Fibroblast of peridontal ligament (primary cell): ENCODE measurements around the gene SLC48A1.

ENCODE experiments used
- DNase-seq: peaks from one replicate; pipeline ENCODE4 v3.0.0-alpha.2; 2010; ENCODE audit errors: extremely low read depth

SLC48A1 gene

DNA sequence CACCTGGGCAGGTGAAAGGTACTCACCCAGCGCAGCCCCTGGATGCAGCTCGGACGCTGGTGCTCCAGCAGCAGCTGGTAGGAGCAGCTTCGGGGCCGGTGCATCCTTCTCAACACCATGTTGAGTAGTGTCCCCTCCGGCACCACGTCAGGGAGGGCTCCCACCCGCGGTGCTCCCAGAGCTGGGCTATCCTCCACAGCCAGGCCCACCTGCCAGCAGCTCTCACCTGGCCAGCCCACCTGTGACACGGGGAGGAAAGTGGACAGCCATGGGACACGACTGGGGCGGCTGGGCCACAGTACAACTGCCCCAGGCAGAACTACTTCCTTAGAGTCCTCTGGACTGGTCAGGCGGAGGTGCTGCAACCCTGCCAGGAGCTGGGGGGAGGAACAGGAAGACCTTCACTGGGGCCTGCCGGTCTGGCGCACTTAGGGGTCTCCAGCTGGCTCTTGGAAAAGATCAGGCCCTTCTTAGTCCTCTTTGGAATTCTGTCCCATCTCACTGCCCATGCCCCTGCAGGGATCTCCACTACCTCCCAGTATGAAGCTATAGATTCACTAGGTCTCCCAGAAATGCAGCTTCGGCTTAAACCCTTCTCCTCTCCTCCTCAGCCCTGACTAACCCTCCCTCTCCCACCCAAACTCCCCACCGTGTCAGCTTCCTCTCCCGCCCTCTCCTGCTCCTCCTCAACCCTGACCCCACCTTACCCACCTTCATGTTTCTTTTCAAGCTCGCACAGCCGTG is 15.0 kb upstream of the SLC48A1 start:
- DNase-seq = no peak

DNA sequence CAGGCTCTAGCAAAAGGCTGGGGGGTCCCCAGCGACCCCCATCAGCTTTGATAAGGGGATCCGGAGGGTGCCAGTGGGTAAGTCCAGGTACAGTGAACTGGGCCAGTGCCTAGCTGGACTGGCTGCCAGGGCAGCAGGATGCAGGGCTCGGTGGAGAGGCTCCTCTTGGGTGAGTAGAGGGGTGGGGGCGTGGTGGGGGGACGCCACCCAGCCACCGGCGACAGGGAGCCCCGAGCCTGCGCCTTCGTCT is 14.5 kb upstream of the SLC48A1 start:
- DNase-seq = no peak

GRCh38 chr12:47758834-47759690 is 14.0 kb upstream of the SLC48A1 start, which contains the start of gene RAPGEF3:
Gene RAPGEF3 (minus strand): TSS chr12:47758880. CDS start chr12:47758556, 324 bp downstream.
- peak; percentile 66 for DNase-seq

GRCh38 chr12:47762850-47763465 is 10.1 kb upstream of the SLC48A1 start:
- no peak for DNase-seq

DNA sequence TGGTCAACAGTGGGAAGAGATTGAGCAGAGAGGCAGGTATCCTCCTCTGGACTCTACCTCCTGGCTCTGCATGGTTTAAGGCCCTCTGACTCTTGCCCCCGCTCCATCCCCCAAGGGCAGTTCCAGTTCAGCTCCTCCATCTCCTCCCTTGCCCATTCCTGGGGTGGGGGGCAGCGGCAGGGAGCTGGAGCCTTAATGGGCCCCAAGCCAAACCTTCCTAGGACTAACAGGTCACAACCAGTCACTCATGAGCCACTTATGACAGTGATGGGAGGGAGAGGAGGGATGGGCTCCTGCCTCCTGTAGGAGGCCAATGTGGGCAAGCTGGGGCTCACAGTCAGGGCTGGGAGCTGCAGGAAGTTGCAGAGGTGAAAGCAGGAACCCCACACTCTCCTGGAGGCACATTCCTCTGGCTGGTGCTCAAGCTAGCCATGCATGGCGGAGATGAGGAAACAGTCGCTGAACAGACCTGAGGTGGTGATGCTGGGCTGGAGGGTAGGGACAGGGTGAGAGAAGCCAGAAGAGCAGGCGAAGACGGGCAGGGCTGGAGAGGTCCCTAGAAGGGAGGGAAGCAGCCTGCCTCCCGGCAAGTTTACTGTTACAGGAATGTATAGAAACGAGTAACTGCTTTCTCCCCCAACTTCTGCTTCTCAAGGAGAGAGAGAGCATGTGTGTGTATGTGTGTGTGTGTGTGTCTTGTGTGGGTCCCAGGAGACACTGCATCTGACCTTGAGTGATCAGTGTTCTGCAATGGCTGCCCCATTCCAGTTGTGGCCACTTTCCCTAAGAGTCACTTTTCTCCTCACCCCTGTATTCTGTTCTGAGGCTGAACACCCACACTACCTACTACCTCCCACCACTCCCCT is 9.3 kb upstream of the SLC48A1 start:
- DNase-seq = no peak

- DNase-seq = no peak
Measured at GRCh38 chr12:47766502-47767215, 6.4 kb upstream of the SLC48A1 start.

- peak; percentile 45 for DNase-seq
Measured at GRCh38 chr12:47767216-47767724, 5.8 kb upstream of the SLC48A1 start.

- no peak for DNase-seq
Measured at GRCh38 chr12:47768323-47768811, 4.7 kb upstream of the SLC48A1 start.

DNA sequence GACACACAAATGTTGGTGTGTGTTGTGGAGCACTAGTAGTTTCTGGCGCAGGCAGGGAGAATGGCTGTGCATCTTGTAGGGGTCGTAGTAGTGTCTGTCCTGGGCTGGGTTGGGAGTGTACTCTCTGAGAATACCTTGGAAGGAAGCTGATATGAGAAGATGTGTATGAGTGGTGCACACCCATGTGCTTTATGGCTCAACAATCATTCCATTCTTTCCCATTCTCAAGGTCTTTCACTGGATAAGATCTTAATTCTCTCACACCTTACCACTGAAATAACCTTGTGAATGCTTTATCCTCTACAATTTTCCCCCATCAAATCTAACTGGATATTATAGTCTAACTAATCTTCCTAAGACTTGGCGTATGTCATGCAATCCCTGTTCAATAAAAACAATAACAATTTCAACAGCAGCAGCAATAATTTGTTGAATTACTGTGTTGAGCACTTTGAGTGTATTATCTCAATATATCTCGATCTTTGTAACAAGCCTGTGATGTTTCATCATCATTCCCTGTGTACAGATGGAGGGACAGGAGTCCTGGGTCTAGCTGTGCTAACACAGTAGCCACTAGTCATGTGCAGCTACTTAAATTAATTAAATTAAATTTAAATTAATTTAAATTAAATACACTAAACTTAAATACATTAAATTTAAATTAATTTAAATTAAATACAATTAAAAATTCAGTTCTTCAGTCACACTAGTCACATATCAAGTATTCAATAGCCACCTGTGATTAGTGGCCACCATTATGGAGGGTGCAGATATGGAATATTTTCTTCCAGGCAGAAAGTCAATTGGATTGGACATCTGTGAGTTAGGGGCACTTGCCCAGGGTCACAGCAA is 3.6 kb upstream of the SLC48A1 start:
- no peak for DNase-seq

GRCh38 chr12:47770086-47770726 is 2.8 kb upstream of the SLC48A1 start:
- peak; percentile 60 for DNase-seq

DNA sequence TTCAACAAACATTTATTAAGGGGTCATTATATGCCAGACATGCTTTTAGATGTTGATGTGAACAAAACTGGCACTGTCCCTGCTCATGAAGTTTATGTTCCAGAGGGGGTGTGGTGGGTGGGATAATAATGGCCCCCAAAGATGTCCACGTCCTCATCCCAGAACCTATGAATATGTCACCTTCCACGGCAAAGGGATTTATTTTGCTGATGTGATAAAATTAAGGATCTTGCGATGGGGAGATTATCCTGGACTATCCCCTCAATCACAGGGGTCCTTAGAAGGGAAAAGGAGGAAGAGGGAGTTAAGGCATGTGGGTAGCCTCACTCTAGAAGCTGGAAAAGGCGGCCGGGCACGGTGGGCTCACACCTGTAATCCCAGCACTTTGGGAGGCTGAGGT is 1.7 kb upstream of the SLC48A1 start:
- no peak for DNase-seq

- DNase-seq = no peak
Measured at GRCh38 chr12:47772094-47772660, 861 bp upstream of the SLC48A1 start.

DNA sequence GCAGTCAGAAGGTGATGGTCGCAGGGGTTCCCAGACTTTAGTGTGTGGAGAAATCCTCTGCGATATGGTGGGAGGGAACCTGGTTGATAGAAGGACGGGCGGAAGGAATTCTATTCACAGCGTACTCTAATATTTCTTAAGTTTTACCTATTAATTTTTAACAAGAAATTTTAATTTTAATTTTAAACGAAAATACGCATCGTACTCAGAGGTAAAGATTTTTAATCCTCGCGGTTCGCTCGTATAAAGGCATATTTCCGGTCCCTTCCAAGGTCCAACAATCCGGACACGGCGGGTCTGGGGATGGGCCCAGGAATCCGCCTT is 338 bp upstream of the SLC48A1 start:
- no peak for DNase-seq

- no peak for DNase-seq
Measured at GRCh38 chr12:47773858-47774580, 981 bp downstream of the SLC48A1 start.

DNA sequence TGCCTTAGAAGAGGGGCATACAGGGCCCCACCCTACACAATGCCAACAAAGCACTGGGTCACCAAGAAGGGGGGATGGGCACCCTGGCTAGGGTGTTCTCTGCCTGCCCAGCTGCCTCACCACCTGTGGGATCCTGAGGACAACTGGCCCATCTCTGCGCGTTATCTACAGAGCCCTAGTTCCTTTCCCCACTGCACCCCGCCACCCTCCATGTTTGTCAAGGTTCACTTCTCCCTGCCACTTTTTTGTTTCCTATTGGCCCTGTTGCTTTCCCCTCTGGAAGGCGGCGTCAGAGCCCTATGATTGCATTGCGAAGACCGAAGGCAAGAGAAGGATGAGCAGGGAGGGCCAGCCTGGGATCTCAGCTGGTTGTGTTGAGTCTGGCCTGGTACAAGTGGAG is 1.6 kb downstream of the SLC48A1 start:
- no peak for DNase-seq

DNA sequence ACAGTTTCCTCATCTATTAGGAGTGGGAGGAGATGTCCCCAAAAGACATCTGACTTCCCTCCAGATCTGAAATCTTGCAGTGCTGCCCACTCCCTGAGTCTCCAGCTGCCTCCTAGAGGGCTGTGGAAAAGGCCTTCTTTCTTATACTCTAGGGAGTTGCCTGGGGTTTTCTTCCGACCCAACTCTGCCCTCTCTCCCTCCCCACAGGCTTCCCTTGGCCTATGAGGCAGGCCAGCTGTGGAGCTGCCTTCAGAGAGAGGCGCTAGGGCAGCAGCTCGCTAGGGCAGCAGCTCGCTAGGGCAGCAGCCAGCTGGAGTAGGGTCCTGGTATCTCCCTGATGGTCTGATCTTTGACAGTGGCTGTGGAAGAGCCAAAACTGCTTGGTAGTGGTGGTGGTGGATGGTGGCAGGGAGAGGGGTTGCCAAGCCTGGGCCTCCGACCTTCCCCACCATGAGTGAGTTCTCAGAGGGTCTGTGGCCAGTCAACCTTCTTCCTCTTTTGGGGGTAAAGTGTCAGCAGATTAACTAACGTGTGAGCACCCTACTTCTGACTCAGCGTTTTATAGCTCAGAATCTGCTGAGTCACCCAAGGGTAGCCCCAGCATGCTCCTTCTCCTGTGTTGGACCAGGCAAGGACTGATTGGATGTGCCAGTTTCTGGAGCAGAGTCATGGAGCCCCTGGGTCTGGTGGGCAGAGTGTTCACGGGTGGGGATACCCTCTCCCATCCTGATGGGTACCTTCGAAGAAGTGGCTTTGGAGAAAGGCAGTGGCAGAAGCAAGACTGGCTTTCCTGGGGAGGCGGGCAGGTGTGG is 2.3 kb downstream of the SLC48A1 start:
- DNase-seq = peak; percentile 43

DNA sequence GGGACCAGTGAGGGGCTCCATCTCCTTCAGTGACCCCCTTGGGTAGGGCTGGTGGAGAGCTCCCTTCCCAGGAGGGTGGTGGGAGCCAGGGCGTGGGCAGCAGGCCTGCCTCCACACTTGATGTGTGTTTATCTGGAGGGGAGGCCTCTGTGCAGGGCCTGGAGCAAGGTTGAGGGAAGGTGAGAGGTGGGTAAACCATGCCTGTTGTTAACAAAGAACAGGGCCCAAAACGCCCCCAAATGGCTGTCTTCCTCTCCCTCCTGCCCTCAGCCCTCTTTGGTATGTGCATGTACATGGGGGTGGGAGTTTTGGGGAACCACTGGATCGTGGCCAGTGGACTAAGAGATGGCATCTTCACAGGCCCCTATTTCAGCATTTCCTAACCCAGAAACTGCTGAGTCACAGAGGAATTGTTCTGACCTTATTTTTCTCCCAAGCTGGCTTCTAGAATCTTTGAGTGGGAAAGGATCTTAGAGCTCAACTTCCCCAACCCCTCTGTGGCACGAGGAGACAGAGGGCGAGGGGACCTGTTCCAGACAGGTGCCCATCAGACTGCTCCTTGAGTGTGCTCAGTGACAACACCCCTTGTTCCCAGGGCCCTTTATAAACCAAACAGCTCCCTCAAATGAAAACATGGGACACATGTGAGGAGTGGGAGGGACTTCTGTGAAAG is 3.6 kb downstream of the SLC48A1 start:
- peak; percentile 72 for DNase-seq
